Ecto neural progenitor cell (in vitro differentiated cells): ENCODE measurements around the gene PTCHD1.

Source experiments
- DNase-seq: peaks from one replicate; pipeline ENCODE4 v3.0.0-alpha.2; 2018; ENCODE audit warnings: low spot score

The PTCHD1 gene

DNA sequence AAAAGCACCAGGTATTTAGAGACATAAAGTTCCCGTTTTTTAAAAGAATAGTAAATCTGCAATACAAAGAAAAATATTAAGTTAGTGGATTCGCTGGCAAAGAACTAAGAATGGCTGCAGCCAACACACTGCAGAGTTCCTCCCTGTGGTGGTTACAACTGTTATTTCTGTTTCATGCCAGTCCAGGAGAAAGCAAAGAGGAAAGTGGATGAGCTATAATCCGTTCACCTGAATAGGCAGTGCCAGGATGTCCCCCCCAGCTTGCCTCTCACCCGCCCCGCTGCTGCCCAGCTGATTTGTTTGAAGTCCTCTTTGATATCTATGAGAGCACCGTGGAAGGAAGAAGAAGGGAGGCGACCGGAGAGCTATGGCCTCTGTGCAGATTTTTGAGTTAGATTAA, 63.9 kb downstream of the PTCHD1 start:
- DNase-seq, result no peak

DNA sequence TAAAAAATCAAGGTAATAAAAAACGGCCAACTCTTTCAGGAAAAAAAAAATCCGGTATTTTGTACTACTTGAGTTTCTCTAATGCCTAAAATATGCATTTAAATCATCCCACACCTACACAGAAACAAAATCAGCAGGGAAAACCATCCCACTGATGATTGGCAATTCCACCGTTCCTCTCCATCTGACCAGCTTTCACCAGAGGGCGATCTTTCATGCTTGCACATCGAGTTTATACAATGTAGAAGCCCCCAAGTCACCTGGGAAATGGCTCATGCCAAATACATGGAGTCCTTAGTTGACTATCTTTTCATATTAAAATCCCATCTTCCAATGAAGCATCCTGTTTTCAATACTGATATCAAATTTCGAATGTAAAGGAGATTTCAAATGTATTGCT, 69.2 kb downstream of the PTCHD1 start:
- no peak for DNase-seq

DNA sequence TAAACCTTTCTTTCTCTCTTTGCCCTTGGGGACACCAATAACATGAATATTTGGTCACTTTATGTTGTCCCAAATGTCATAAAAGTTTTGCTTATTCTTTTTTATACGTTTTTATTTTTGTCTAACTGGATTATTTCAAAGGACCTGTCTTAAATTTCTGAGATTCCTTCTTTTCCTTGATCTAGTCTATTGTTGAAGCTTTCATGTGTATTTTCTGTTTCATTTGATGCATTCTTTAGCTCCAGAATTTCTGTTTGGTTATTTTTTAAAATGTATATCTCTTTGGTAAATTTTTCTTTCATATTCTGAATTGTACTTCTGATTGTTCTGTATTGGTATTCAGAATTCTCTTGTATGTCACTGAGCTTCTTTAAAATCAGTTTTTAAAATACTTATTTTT, 88.3 kb downstream of the PTCHD1 start:
- DNase-seq, result no peak

DNA sequence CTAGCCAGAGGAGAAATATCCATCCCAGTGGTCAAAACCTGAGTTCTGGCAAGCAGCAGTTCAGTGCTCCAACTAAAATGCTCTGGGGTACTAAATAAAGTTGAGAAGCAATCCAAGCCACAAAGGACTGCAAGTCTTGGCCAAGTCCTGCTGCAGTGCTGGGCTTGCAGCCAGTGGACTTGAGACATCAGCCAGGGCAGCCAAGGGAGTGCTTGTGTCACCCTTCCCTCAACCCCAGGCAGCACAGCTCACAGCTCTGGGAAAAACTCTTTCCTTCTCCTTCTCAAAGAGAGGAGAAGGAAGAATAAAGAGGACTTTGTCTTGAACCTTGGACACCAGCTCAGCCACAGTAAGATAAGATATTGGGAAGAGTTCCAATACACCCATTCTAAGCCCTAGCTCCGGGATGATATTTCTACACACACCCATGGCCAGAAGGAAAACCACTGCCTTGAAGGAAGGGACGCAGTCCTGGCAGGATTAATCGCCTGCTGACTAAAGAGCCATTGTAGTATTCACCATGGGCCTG, 99.8 kb downstream of the PTCHD1 start:
- DNase-seq, result no peak

DNA sequence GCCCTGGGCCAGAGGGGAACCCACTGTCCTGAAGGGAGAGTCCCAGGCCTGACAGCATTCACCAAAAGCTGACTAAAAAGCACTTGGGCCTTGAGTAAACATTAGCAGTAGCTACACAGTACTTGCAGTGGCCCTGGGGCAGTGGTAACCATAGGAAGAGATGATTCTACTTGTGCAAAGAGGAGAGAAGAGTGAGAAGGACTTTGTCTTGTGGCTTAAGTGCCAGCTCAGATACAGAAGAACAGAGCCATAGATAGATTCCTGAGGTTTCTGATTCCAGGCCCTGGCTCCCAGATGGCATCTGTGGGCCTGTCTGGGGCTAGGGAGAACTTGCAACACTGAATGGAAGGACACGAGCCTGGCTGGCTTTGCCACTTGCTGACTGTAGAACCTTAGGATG, 100.5 kb downstream of the PTCHD1 start:
- no peak for DNase-seq

DNA sequence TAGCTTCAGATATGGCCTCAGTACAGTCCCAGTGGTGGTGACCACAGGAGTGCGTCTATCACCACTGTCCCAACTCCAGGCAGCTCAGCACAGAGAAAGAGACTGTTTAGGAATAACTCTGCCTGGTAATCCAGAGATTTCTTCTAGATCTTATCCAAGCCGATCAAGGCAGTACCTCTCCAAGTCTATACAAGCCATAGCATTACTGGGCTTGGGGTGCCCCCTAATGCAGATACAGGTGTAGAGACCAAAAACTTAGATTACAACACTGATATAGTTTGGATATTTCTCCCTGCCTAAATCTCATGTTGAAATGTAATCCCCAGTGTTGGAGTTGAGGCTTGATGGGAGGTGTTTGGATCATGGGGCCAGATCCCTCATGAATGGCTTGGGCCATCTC, 100.9 kb downstream of the PTCHD1 start:
- DNase-seq, result no peak

DNA sequence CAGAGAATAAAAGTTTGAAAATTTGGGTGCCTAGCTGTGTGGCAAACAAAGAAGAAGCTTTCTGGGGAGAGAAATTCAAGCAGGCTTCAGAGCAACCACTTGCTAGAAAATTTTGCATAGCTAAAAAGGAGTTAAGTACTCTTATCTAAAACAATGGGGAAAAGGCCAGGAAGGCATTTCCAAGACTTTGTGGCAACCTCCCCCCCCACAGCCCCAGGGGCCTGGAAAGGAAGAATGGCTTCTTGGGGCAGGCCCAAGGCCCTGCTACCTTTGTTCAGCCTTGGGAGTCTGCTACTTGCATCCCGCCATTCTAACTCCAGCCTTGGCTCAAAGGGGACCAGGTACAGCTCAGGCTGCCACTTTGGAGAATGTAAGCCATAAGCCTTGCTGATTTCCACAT, 102.2 kb downstream of the PTCHD1 start:
- DNase-seq, result no peak

DNA sequence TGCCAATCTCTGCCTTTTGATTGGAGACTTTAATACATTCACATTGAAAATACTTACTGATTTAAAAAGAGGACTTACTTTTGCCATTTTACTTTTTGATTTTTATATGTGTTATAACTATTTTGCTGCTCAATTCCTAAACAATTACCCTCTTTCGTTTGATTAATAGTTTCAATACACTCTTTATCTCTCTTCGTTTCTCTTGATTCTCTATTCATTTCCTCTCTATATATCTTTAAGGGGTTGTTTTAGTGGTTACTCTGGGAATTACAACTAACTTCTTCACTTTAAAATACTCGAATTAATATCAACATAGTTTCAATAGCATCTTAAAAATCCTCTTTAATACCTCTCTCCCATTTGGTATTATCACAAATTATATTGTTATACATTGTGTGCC, 116.6 kb downstream of the PTCHD1 start:
- DNase-seq, result no peak
